ENCODE results near the gene JPH2. TPM values are rescaled to one million over a fixed set of nuclear protein-coding genes. Genes with fewer than 3 reads are reported as not detected.

The JPH2 gene
- total and polyA plus RNA-seq, 3 experiments from 2014 or later: not detected

- Mint-ChIP-seq H3K4me1 (peaks cover 0 to under 1% (median 0%) of the 10 kb centered on the region in 3 donors), H3K27me3 (no peaks in the 10 kb centered on the region), H3K27ac (peak overlapping the region in 1 of 8 donors; percentile 29), H3K4me3 (no peak overlapping the region), H3K9me3 (no peaks in the 10 kb centered on the region), H3K36me3 (no peaks in the 10 kb centered on the region)
- POLR2A ChIA-PET: interaction anchor here (0.5 kb wide), 1 partner anchor 531 kb away, joined by 6 read pairs; no protein-coding TSS in a partner anchor
- H3K4me3 ChIP-seq (ENCODE audit: low read length): no peak overlapping the region
- H3K36me3 ChIP-seq (ENCODE audit: insufficient read depth, low read length): no peaks in the 10 kb centered on the region
- no peak for DNase-seq
- no peaks in the 10 kb centered on the region for H3K27me3 ChIP-seq (ENCODE audit: insufficient read depth, low read length, poor library complexity, severe bottlenecking)
- H3K4me1 ChIP-seq (ENCODE audit: insufficient read depth, low read length): no peaks in the 10 kb centered on the region
- H3K27ac ChIP-seq (ENCODE audit: low read depth, low read length): no peak overlapping the region
- H3K9me3 ChIP-seq (ENCODE audit: low read length): no peaks in the 10 kb centered on the region
- CTCF ChIA-PET: interaction anchor here (1.6 to 1.7 kb wide), 2 partner anchors 12 to 83 kb away, joined by 3 to 5 read pairs; no protein-coding TSS in a partner anchor
These were observed 41.7 kb upstream of the JPH2 start for GRCh38 chr20:44228465-44229258.

- no peak overlapping the region for H3K4me3 ChIP-seq (ENCODE audit: low read length)
- peaks cover 8% of the 10 kb centered on the region for H3K4me1 ChIP-seq (ENCODE audit: insufficient read depth, low read length)
- ChIA-PET POLR2A (no interaction called here), CTCF (interaction anchor here (1.7 to 3.5 kb wide), 2 partner anchors 9 to 87 kb away, joined by 4 to 12 read pairs; partner anchors contain the start of gene FITM2)
- H3K36me3 ChIP-seq (ENCODE audit: insufficient read depth, low read length): no peaks in the 10 kb centered on the region
- no peaks in the 10 kb centered on the region for H3K27me3 ChIP-seq (ENCODE audit: insufficient read depth, low read length, poor library complexity, severe bottlenecking)
- Mint-ChIP-seq H3K4me1 (peaks cover 17 to 22% (median 20%) of the 10 kb centered on the region in 3 donors), H3K9me3 (no peaks in the 10 kb centered on the region), H3K27me3 (no peaks in the 10 kb centered on the region), H3K36me3 (no peaks in the 10 kb centered on the region), H3K27ac (peak overlapping the region in 1 of 8 donors; percentile 54), H3K4me3 (no peak overlapping the region)
- H3K9me3 ChIP-seq (ENCODE audit: low read length): no peaks in the 10 kb centered on the region
- H3K27ac ChIP-seq (ENCODE audit: low read depth, low read length): no peak overlapping the region
- DNase-seq: no peak
These were observed 37.6 kb upstream of the JPH2 start for GRCh38 chr20:44224637-44225036.

- Mint-ChIP-seq H3K4me1 (peaks cover 26 to 31% (median 29%) of the 10 kb centered on the region in 3 donors), H3K27me3 (no peaks in the 10 kb centered on the region), H3K27ac (peak overlapping the region in 3 of 8 donors; percentile 17 to 61 (median 55)), H3K36me3 (no peaks in the 10 kb centered on the region), H3K4me3 (no peak overlapping the region), H3K9me3 (no peaks in the 10 kb centered on the region)
- no peak overlapping the region for H3K4me3 ChIP-seq (ENCODE audit: low read length)
- no peaks in the 10 kb centered on the region for H3K36me3 ChIP-seq (ENCODE audit: insufficient read depth, low read length)
- no peak overlapping the region for H3K27ac ChIP-seq (ENCODE audit: low read depth, low read length)
- no peaks in the 10 kb centered on the region for H3K27me3 ChIP-seq (ENCODE audit: insufficient read depth, low read length, poor library complexity, severe bottlenecking)
- no peak for DNase-seq
- CTCF ChIA-PET: interaction anchor here (1.7 to 3.5 kb wide), 2 partner anchors 8 to 87 kb away, joined by 4 to 12 read pairs; partner anchors contain the start of gene FITM2
- H3K4me1 ChIP-seq (ENCODE audit: insufficient read depth, low read length): peaks cover 17% of the 10 kb centered on the region
- POLR2A ChIA-PET: no interaction called here
- no peaks in the 10 kb centered on the region for H3K9me3 ChIP-seq (ENCODE audit: low read length)
These were observed 36.7 kb upstream of the JPH2 start for GRCh38 chr20:44223721-44224120.

DNA sequence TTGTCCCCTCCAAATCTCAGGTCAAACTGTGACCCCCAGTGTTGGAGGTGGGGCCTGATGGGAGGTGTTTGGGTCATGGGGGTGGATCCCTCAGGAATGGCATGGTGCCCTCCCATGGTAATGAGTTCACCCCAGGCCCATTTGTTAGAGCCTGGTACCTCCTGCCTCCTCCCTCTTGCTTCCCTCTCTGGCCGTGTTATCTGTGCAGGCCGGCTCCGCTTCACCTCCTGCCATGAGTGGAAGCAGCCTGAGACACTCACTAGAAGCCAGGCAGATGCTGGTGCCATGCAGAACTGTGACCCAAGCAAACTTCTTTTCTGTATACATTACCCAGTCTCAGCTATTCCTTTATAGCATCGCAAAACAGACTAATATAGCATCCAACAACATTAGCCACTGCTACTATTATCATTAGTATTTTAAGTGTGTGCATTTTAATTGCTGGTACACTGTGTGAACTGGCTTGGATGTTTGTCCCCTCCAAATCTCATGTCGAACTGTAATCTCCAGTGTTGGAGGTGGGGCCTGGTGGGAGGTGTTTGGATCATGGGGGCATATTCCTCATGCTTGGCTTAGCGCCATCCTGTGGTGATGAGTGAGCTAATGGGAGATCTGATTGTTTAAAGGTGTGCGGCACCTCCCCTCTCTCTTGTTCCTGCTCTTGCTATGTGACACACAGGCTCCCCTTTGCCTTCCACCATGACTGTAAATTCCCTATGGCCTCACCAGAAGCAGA lies 35.8 kb upstream of the JPH2 start:
- Histone ChIP-seq H3K27ac (ENCODE audit: low read depth, low read length) (no peak overlapping the region), H3K9me3 (ENCODE audit: low read length) (no peaks in the 10 kb centered on the region), H3K4me1 (ENCODE audit: insufficient read depth, low read length) (peaks cover 24% of the 10 kb centered on the region), H3K27me3 (ENCODE audit: insufficient read depth, low read length, poor library complexity, severe bottlenecking) (no peaks in the 10 kb centered on the region), H3K4me3 (ENCODE audit: low read length) (no peak overlapping the region), H3K36me3 (ENCODE audit: insufficient read depth, low read length) (no peaks in the 10 kb centered on the region)
- Mint-ChIP-seq H3K36me3 (no peaks in the 10 kb centered on the region), H3K27me3 (no peaks in the 10 kb centered on the region), H3K9me3 (no peaks in the 10 kb centered on the region), H3K27ac (peak overlapping the region in 7 of 8 donors; percentile 27 to 88 (median 55)), H3K4me1 (peaks cover 35 to 39% (median 39%) of the 10 kb centered on the region in 3 donors), H3K4me3 (peak overlapping the region in 1 of 7 donors; percentile 15)
- CTCF ChIA-PET: no interaction called here
- DNase-seq: no peak
- POLR2A ChIA-PET: no interaction called here

GRCh38 chr20:44222027-44222426 lies 35.0 kb upstream of the JPH2 start:
- H3K27me3 Mint-ChIP-seq: no peaks in the 10 kb centered on the region
- CTCF ChIA-PET: no interaction called here

DNA sequence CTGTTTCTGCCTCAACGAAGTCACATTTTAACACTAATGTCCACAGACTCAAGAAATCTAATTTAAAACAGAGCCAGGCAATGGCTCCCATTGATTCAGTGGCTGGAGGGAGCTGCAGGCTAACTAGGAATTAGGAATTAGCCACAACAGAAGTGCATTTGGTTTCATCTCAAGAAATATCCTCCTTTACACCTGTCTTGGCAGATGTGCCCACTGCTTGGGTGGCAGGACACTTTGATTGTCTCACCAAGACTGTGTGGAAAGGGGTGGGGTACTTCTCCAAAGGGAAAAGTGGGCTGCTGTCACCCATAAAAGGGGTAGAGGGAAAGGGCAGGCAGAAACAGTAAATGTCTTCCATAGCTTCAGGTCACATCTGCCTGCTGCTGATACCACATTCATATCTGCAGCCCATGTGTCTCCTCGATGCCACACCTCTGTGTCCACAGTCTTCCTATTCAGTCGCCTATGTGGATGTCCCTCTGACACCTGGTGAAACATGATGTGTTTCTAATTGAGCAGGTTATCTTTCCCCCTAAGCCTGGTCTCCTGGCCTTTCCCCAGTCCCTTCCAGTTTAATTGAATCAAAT lies 34.5 kb upstream of the JPH2 start:
- peaks cover 0 to 2% (median 2%) of the 10 kb centered on the region in 3 donors for H3K36me3 Mint-ChIP-seq
- peak overlapping the region in 7 of 8 donors; percentile 58 to 95 (median 86) for H3K27ac Mint-ChIP-seq

More at GRCh38 chr20:44222027-44222426, 35.0 kb upstream of the JPH2 start:
- peaks cover 32% of the 10 kb centered on the region for H3K4me1 ChIP-seq (ENCODE audit: insufficient read depth, low read length)
- H3K9me3 ChIP-seq (ENCODE audit: low read length): no peaks in the 10 kb centered on the region
- no peak for DNase-seq
- Mint-ChIP-seq H3K4me3 (no peak overlapping the region), H3K27ac (peak overlapping the region in 2 of 8 donors; percentile 22 to 86), H3K9me3 (no peaks in the 10 kb centered on the region), H3K4me1 (peaks cover 43 to 46% (median 46%) of the 10 kb centered on the region in 3 donors), H3K36me3 (peaks cover 0 to 2% (median 2%) of the 10 kb centered on the region in 3 donors)
- POLR2A ChIA-PET: no interaction called here
- no peaks in the 10 kb centered on the region for H3K36me3 ChIP-seq (ENCODE audit: insufficient read depth, low read length)
- H3K4me3 ChIP-seq (ENCODE audit: low read length): no peak overlapping the region
- no peak overlapping the region for H3K27ac ChIP-seq (ENCODE audit: low read depth, low read length)
- no peaks in the 10 kb centered on the region for H3K27me3 ChIP-seq (ENCODE audit: insufficient read depth, low read length, poor library complexity, severe bottlenecking)

GRCh38 chr20:44219791-44220190 lies 32.8 kb upstream of the JPH2 start:
- Histone ChIP-seq H3K4me3 (ENCODE audit: low read length) (no peak overlapping the region), H3K27me3 (ENCODE audit: insufficient read depth, low read length, poor library complexity, severe bottlenecking) (no peaks in the 10 kb centered on the region), H3K36me3 (ENCODE audit: insufficient read depth, low read length) (no peaks in the 10 kb centered on the region), H3K27ac (ENCODE audit: low read depth, low read length) (no peak overlapping the region), H3K4me1 (ENCODE audit: insufficient read depth, low read length) (peaks cover 39% of the 10 kb centered on the region), H3K9me3 (ENCODE audit: low read length) (no peaks in the 10 kb centered on the region)
- H3K36me3 Mint-ChIP-seq: peaks cover 3 to 16% (median 9%) of the 10 kb centered on the region in 3 donors
- POLR2A ChIA-PET: no interaction called here
- H3K27ac Mint-ChIP-seq: peak overlapping the region; percentile 41 to 95 (median 85)
- no peaks in the 10 kb centered on the region for H3K9me3 Mint-ChIP-seq
- H3K4me3 Mint-ChIP-seq: peak overlapping the region; percentile 81 to 93 (median 84)
- CTCF ChIA-PET: interaction anchor here (0.6 to 9.9 kb wide), 2 partner anchors 40 to 92 kb away, joined by 3 to 396 read pairs; partner anchors contain the start of gene FITM2
- H3K27me3 Mint-ChIP-seq: no peaks in the 10 kb centered on the region
- no peak for DNase-seq
- H3K4me1 Mint-ChIP-seq: peaks cover 56 to 64% (median 57%) of the 10 kb centered on the region in 3 donors

More for the DNA sequence above, 34.5 kb upstream of the JPH2 start:
- Histone ChIP-seq H3K27ac (ENCODE audit: low read depth, low read length) (no peak overlapping the region), H3K4me1 (ENCODE audit: insufficient read depth, low read length) (peaks cover 35% of the 10 kb centered on the region), H3K27me3 (ENCODE audit: insufficient read depth, low read length, poor library complexity, severe bottlenecking) (no peaks in the 10 kb centered on the region), H3K9me3 (ENCODE audit: low read length) (no peaks in the 10 kb centered on the region), H3K4me3 (ENCODE audit: low read length) (no peak overlapping the region), H3K36me3 (ENCODE audit: insufficient read depth, low read length) (no peaks in the 10 kb centered on the region)
- no peak for DNase-seq
- Mint-ChIP-seq H3K9me3 (no peaks in the 10 kb centered on the region), H3K4me3 (peak overlapping the region in 2 of 7 donors; percentile 30 to 64), H3K27me3 (no peaks in the 10 kb centered on the region), H3K4me1 (peaks cover 43 to 51% (median 50%) of the 10 kb centered on the region in 3 donors)
- CTCF ChIA-PET: no interaction called here
- POLR2A ChIA-PET: no interaction called here

Measured in CD8-positive, alpha-beta memory T cell (primary cell).